Thymus (tissue), 11 donors: Measurements from ENCODE around the gene AIMP1. TPM values are rescaled to one million over a fixed set of nuclear protein-coding genes. Genes with fewer than 3 reads are reported as not detected.

Source experiments
- DNase-seq, 9 donors: peaks; one replicate each; pipeline ENCODE4 v3.0.0-alpha.2; 2013; ENCODE audit warnings: low spot score in 9 of 9, low read depth in 6 of 9, missing footprints in 1 of 9
- H3K27ac ChIP-seq, 2 donors: one replicate each; pipeline ENCODE4 v1.5.1; 2013; ENCODE audit warnings: control low read depth in 1 of 2, low read depth in 1 of 2, low read length in 1 of 2, mild to moderate bottlenecking in 1 of 2, moderate library complexity in 1 of 2
- H3K27me3 ChIP-seq, 2 donors: one replicate each; pipeline ENCODE4 v1.5.1; 2013; ENCODE audit warnings: low read length in 1 of 2; ENCODE audit not compliant: control insufficient read depth in 2 of 2, insufficient read depth in 1 of 2
- H3K36me3 ChIP-seq, 2 donors: one replicate each; pipeline ENCODE4 v1.5.1; 2013; ENCODE audit warnings: low read length in 1 of 2, mild to moderate bottlenecking in 1 of 2, moderate library complexity in 1 of 2; ENCODE audit not compliant: control insufficient read depth in 2 of 2, insufficient read depth in 2 of 2
- H3K4me1 ChIP-seq, 2 donors: one replicate each; pipeline ENCODE4 v1.5.1; 2013; ENCODE audit warnings: low read length in 2 of 2; ENCODE audit not compliant: control insufficient read depth in 2 of 2, insufficient read depth in 2 of 2
- H3K4me3 ChIP-seq, 2 donors: one replicate each; pipeline ENCODE4 v1.5.1; 2013; ENCODE audit warnings: low read length in 2 of 2, control low read depth in 1 of 2, mild to moderate bottlenecking in 1 of 2
- H3K9me3 ChIP-seq, 2 donors: one replicate each; pipeline ENCODE4 v1.5.1; 2013; ENCODE audit warnings: low read length in 1 of 2, mild to moderate bottlenecking in 1 of 2; ENCODE audit not compliant: control insufficient read depth in 2 of 2, insufficient read depth in 1 of 2
- WGBS: extraction: QIAGEN DNeasy Blood & Tissue Kit; methylation state at CpG from one replicate; pipeline ENCODE4 v1.1.7; 2013; 5-methylcytosine and 5-hydroxymethylcytosine counted together
- polyA plus RNA-seq: library from polyadenylated mRNA; stranded (reverse); fragments of 200-250 nt; gene quantifications from one replicate; pipeline ENCODE4 v1.2.3, GENCODE V29; 2013
- total RNA-seq: library from RNA; stranded (reverse); fragments of 120-200 nt; gene quantifications from one replicate; pipeline ENCODE4 v1.2.4, GENCODE V29; 2013
- donor health status: healthy.

The AIMP1 gene
- total and polyA plus RNA-seq, 2 donors, result 39.3 to 46.2 TPM

GRCh38 chr4:106287353-106287969 lies 28.9 kb upstream of the AIMP1 start:
- Histone ChIP-seq H3K27ac (no peak overlapping the region), H3K4me3 (no peak overlapping the region), H3K36me3 (peaks cover 0 to 30% of the 10 kb centered on the region in 2 donors), H3K9me3 (no peaks in the 10 kb centered on the region), H3K4me1 (peaks cover 3 to 4% of the 10 kb centered on the region in 2 donors), H3K27me3 (no peaks in the 10 kb centered on the region)
- DNase-seq, result no peak

- Histone ChIP-seq H3K9me3 (no peaks in the 10 kb centered on the region), H3K4me1 (peaks cover 0 to 4% of the 10 kb centered on the region in 2 donors), H3K36me3 (peaks cover 9 to 43% of the 10 kb centered on the region in 2 donors), H3K4me3 (no peak overlapping the region), H3K27ac (no peak overlapping the region), H3K27me3 (no peaks in the 10 kb centered on the region)
- no peak for DNase-seq
- 94% methylated on average over 2 of the region's 2 CpGs for WGBS
Measured at GRCh38 chr4:106289737-106290136, 26.6 kb upstream of the AIMP1 start.

- WGBS, result 98% methylated on average over 5 of the region's 5 CpGs
- H3K36me3 ChIP-seq, result peaks cover 9 to 51% of the 10 kb centered on the region in 2 donors
Measured at GRCh38 chr4:106291678-106292077, 24.7 kb upstream of the AIMP1 start.

GRCh38 chr4:106294062-106294461 lies 22.3 kb upstream of the AIMP1 start:
- Histone ChIP-seq H3K36me3 (peaks cover 9 to 44% of the 10 kb centered on the region in 2 donors), H3K9me3 (no peaks in the 10 kb centered on the region), H3K27ac (no peak overlapping the region), H3K27me3 (no peaks in the 10 kb centered on the region), H3K4me3 (no peak overlapping the region), H3K4me1 (no peaks in the 10 kb centered on the region)
- 98% methylated on average over 10 of the region's 10 CpGs for WGBS
- DNase-seq, result no peak

More at GRCh38 chr4:106291678-106292077, 24.7 kb upstream of the AIMP1 start:
- H3K4me3 ChIP-seq, result no peak overlapping the region
- DNase-seq, result no peak
- no peaks in the 10 kb centered on the region for H3K4me1 ChIP-seq
- H3K27me3 ChIP-seq, result no peaks in the 10 kb centered on the region
- H3K27ac ChIP-seq, result no peak overlapping the region
- no peaks in the 10 kb centered on the region for H3K9me3 ChIP-seq

- peaks cover 9 to 37% of the 10 kb centered on the region in 2 donors for H3K36me3 ChIP-seq
- H3K27ac ChIP-seq, result no peak overlapping the region
- DNase-seq, result no peak
- H3K4me3 ChIP-seq, result no peak overlapping the region
- H3K27me3 ChIP-seq, result no peaks in the 10 kb centered on the region
- H3K4me1 ChIP-seq, result no peaks in the 10 kb centered on the region
- H3K9me3 ChIP-seq, result no peaks in the 10 kb centered on the region
Measured at GRCh38 chr4:106297245-106298035, 18.9 kb upstream of the AIMP1 start.

GRCh38 chr4:106299977-106300376 lies 16.4 kb upstream of the AIMP1 start:
- Histone ChIP-seq H3K36me3 (peaks cover 0 to 24% of the 10 kb centered on the region in 2 donors), H3K27me3 (no peaks in the 10 kb centered on the region), H3K9me3 (no peaks in the 10 kb centered on the region), H3K4me3 (no peak overlapping the region), H3K27ac (no peak overlapping the region), H3K4me1 (no peaks in the 10 kb centered on the region)
- no peak for DNase-seq
- 96% methylated on average over 4 of the region's 4 CpGs for WGBS

GRCh38 chr4:106301393-106302061 lies 14.8 kb upstream of the AIMP1 start:
- H3K4me1 ChIP-seq, result no peaks in the 10 kb centered on the region
- no peaks in the 10 kb centered on the region for H3K27me3 ChIP-seq
- H3K36me3 ChIP-seq, result peaks cover 0 to 28% of the 10 kb centered on the region in 2 donors
- H3K4me3 ChIP-seq, result no peak overlapping the region
- no peaks in the 10 kb centered on the region for H3K9me3 ChIP-seq
- DNase-seq, result no peak
- WGBS, result 97% methylated on average over 2 of the region's 2 CpGs
- no peak overlapping the region for H3K27ac ChIP-seq

GRCh38 chr4:106302062-106302438 lies 14.3 kb upstream of the AIMP1 start:
- Histone ChIP-seq H3K27me3 (no peaks in the 10 kb centered on the region), H3K9me3 (no peaks in the 10 kb centered on the region), H3K4me3 (no peak overlapping the region), H3K4me1 (no peaks in the 10 kb centered on the region), H3K27ac (no peak overlapping the region), H3K36me3 (peaks cover 0 to 31% of the 10 kb centered on the region in 2 donors)
- no peak for DNase-seq
- WGBS, result 99% methylated on average over 4 of the region's 4 CpGs
